ENCODE results near the gene SLC34A3. TPM values are rescaled to one million over a fixed set of nuclear protein-coding genes. Genes with fewer than 3 reads are reported as not detected.

The SLC34A3 gene
- total RNA-seq, 1 donor from 2014 or later, result not detected

GRCh38 chr9:137229903-137230704, 597 bp upstream of the SLC34A3 start:
- no peak for TF ChIP-seq CTCF (IDR thresholded peaks at IDR 0.05; ENCODE audit: borderline replicate concordance)
- Histone ChIP-seq H3K36me3 (no peaks in the 10 kb centered on the region), H3K9me3 (replicated peaks) (no peaks in the 10 kb centered on the region), H3K4me1 (peaks cover 5% of the 10 kb centered on the region), H3K27ac (replicated peaks) (no peak overlapping the region), H3K27me3 (ENCODE audit: low read depth) (peaks cover 72% of the 10 kb centered on the region), H3K4me3 (no peak overlapping the region)
- no peak for DNase-seq
- intact Hi-C loops (cut with micrococcal nuclease), result loop anchor here (5.0 kb wide), 1 partner anchor 108 kb away; no protein-coding TSS in a partner anchor

GRCh38 chr9:137231372-137232039, 805 bp downstream of the SLC34A3 start:
- Histone ChIP-seq H3K27ac (replicated peaks) (no peak overlapping the region), H3K4me1 (peaks cover 18% of the 10 kb centered on the region), H3K36me3 (no peaks in the 10 kb centered on the region), H3K4me3 (no peak overlapping the region), H3K9me3 (replicated peaks) (no peaks in the 10 kb centered on the region), H3K27me3 (ENCODE audit: low read depth) (peaks cover 79% of the 10 kb centered on the region)
- intact Hi-C loops (cut with micrococcal nuclease), result no loop called here
- TF ChIP-seq CTCF (IDR thresholded peaks at IDR 0.05; ENCODE audit: borderline replicate concordance), result no peak
- DNase-seq, result no peak

- intact Hi-C loops (cut with micrococcal nuclease), result no loop called here
- Histone ChIP-seq H3K4me3 (no peak overlapping the region), H3K27me3 (ENCODE audit: low read depth) (peaks cover 79% of the 10 kb centered on the region), H3K36me3 (no peaks in the 10 kb centered on the region), H3K9me3 (replicated peaks) (no peaks in the 10 kb centered on the region), H3K27ac (replicated peaks) (no peak overlapping the region), H3K4me1 (peaks cover 23% of the 10 kb centered on the region)
- no peak for TF ChIP-seq CTCF (IDR thresholded peaks at IDR 0.05; ENCODE audit: borderline replicate concordance)
- DNase-seq, result no peak
Observed at GRCh38 chr9:137232101-137232500, 1.4 kb downstream of the SLC34A3 start.

GRCh38 chr9:137232510-137232909, 1.8 kb downstream of the SLC34A3 start:
- no peak for DNase-seq
- no peak for TF ChIP-seq CTCF (IDR thresholded peaks at IDR 0.05; ENCODE audit: borderline replicate concordance)
- H3K9me3 ChIP-seq (replicated peaks), result no peaks in the 10 kb centered on the region
- peaks cover 79% of the 10 kb centered on the region for H3K27me3 ChIP-seq (ENCODE audit: low read depth)
- no peaks in the 10 kb centered on the region for H3K36me3 ChIP-seq
- no peak overlapping the region for H3K4me3 ChIP-seq
- peaks cover 23% of the 10 kb centered on the region for H3K4me1 ChIP-seq
- no peak overlapping the region for H3K27ac ChIP-seq (replicated peaks)
- intact Hi-C loops (cut with micrococcal nuclease), result no loop called here

- DNase-seq, result no peak
- intact Hi-C loops (cut with micrococcal nuclease), result no loop called here
Observed at GRCh38 chr9:137233143-137233980, 2.7 kb downstream of the SLC34A3 start.

More at GRCh38 chr9:137233143-137233980, 2.7 kb downstream of the SLC34A3 start:
- Histone ChIP-seq H3K4me1 (peaks cover 31% of the 10 kb centered on the region), H3K36me3 (no peaks in the 10 kb centered on the region), H3K27me3 (ENCODE audit: low read depth) (peaks cover 75% of the 10 kb centered on the region), H3K9me3 (replicated peaks) (no peaks in the 10 kb centered on the region), H3K4me3 (no peak overlapping the region), H3K27ac (replicated peaks) (no peak overlapping the region)
- TF ChIP-seq CTCF (IDR thresholded peaks at IDR 0.05; ENCODE audit: borderline replicate concordance), result no peak
